Endothelial cell of umbilical vein (primary cell): ENCODE data around the gene TCN1. TPM values are rescaled to one million over a fixed set of nuclear protein-coding genes. Genes with fewer than 3 reads are reported as not detected.

ENCODE experiments used
- BruUV-seq: library from RNA; stranded (reverse); fragments of 400-500 nt; replicated peaks from 2 replicates; lab custom pipeline; 2021; lab: Mats Ljungman, UMichigan
- CTCF ChIA-PET: fragments of 300-600, 350-600 bp; sonication (Branson Sonifier 250); formaldehyde crosslinking; loops from one replicate; lab custom pipeline; 2021; ENCODE audit warnings: antibody characterized with exemption, inconsistent platforms; lab: Charles Lee
- POLR2A ChIA-PET: fragments of 300-600, 350-600 bp; sonication (Branson Sonifier 250); formaldehyde crosslinking; loops from one replicate; lab custom pipeline; 2021; ENCODE audit warnings: antibody characterized with exemption, inconsistent platforms; lab: Charles Lee
- DNase-seq: peaks from one replicate; pipeline ENCODE4 v3.0.0-alpha.2; 2011; ENCODE audit warnings: low read depth, low spot score
- FAIRE-seq: peaks from 2 replicates; lab custom pipeline; 2011; peaks lifted over from hg19 to GRCh38; lab: Jason Lieb, UNC
- H2AFZ ChIP-seq: 2 replicates; pipeline ENCODE4 v1.6.0; 2012; ENCODE audit warnings: low read depth, low read length, control low read depth, inconsistent platforms
- H3K27ac ChIP-seq: 2 replicates; pipeline ENCODE4 v1.5.1; 2011; ENCODE audit warnings: low read depth, mild to moderate bottlenecking, control low read depth, low read length, moderate library complexity; ENCODE audit not compliant: insufficient read depth
- H3K27me3 ChIP-seq, 2 experiments: 2 replicates each; pipeline versions ENCODE4 v1.6.0 to v1.6.1; 2011; ENCODE audit warnings: low read length in 2 of 2, mixed read lengths in 1 of 2; ENCODE audit not compliant: control insufficient read depth in 2 of 2, insufficient read depth in 2 of 2
- H3K36me3 ChIP-seq, 2 experiments: 2 replicates in 1 of 2; 3 replicates in 1 of 2; pipeline ENCODE4 v1.5.1; 2011; ENCODE audit warnings: low read length in 2 of 2, mild to moderate bottlenecking in 1 of 2, moderate library complexity in 1 of 2; ENCODE audit not compliant: control insufficient read depth in 2 of 2, insufficient read depth in 2 of 2; ENCODE audit errors: extremely low read depth in 1 of 2
- H3K4me1 ChIP-seq: 3 replicates; pipeline ENCODE4 v1.5.1; 2011; ENCODE audit warnings: mild to moderate bottlenecking, low read length; ENCODE audit not compliant: control insufficient read depth, insufficient read depth; ENCODE audit errors: extremely low read depth
- H3K4me2 ChIP-seq: 2 replicates; pipeline ENCODE4 v1.6.1; 2011; ENCODE audit warnings: low read length, control low read depth, mixed read lengths; ENCODE audit not compliant: insufficient read depth
- H3K4me3 ChIP-seq, 3 experiments: fragments of 200-600 bp in 1 of 3; sonication (generic), shearing (Covaris generic) in 1 of 3; replicated peaks in 1 of 3; 2 replicates each; pipeline ENCODE4 v1.5.1; 2011 to 2016; ENCODE audit warnings: control low read depth in 3 of 3, low read length in 3 of 3, mild to moderate bottlenecking in 2 of 3, inconsistent platforms in 1 of 3, low read depth in 1 of 3, moderate library complexity in 1 of 3; ENCODE audit not compliant: insufficient read depth in 1 of 3
- H3K79me2 ChIP-seq: 2 replicates; pipeline ENCODE4 v1.6.0; 2012; ENCODE audit warnings: low read length, inconsistent platforms; ENCODE audit not compliant: control insufficient read depth, insufficient read depth
- H3K9ac ChIP-seq: replicated peaks from 2 replicates; pipeline ENCODE3; 2011; ENCODE audit warnings: low read length, control low read depth; ENCODE audit not compliant: insufficient read depth; ENCODE audit errors: extremely low read depth
- H3K9me1 ChIP-seq: replicated peaks from 3 replicates; pipeline ENCODE4 v1.6.0; 2011; ENCODE audit warnings: mild to moderate bottlenecking, low read length; ENCODE audit not compliant: control insufficient read depth, insufficient read depth; ENCODE audit errors: extremely low read depth
- H3K9me3 ChIP-seq: replicated peaks from 2 replicates; pipeline ENCODE4 v1.5.1; 2012; ENCODE audit warnings: low read length, inconsistent platforms; ENCODE audit not compliant: control insufficient read depth, insufficient read depth
- H4K20me1 ChIP-seq: replicated peaks from 2 replicates; pipeline ENCODE3; 2011; ENCODE audit warnings: mild to moderate bottlenecking, low read length; ENCODE audit not compliant: control insufficient read depth, insufficient read depth; ENCODE audit errors: extremely low read depth
- CTCF ChIP-seq, 2 donors: IDR thresholded peaks; 1 replicate in 1 of 2; 2 replicates in 1 of 2; pipeline ENCODE4 v1.5.1; 2011; ENCODE audit warnings: low read length in 2 of 2, mild to moderate bottlenecking in 2 of 2, moderate library complexity in 2 of 2, control low read depth in 1 of 2, inconsistent platforms in 1 of 2, low read depth in 1 of 2; ENCODE audit not compliant: insufficient read depth in 1 of 2; ENCODE audit errors: extremely low read depth in 1 of 2
- EZH2 ChIP-seq: IDR thresholded peaks from 2 replicates; pipeline ENCODE4 v1.6.1; 2012; ENCODE audit warnings: borderline replicate concordance, low read depth, mild to moderate bottlenecking, moderate library complexity, low read length, inconsistent platforms; ENCODE audit not compliant: severe bottlenecking
- FOS ChIP-seq: IDR thresholded peaks from 2 replicates; pipeline ENCODE4 v1.6.1; 2011; ENCODE audit warnings: mild to moderate bottlenecking, low read length, moderate library complexity, borderline replicate concordance; ENCODE audit not compliant: insufficient read depth
- GATA2 ChIP-seq: IDR thresholded peaks from 2 replicates; pipeline ENCODE4 v1.7.0; 2011; ENCODE audit warnings: low read depth, mild to moderate bottlenecking, moderate library complexity, mixed read lengths, low read length; ENCODE audit not compliant: insufficient read length, insufficient read depth
- JUN ChIP-seq: IDR thresholded peaks from 2 replicates; pipeline ENCODE4 v1.6.1; 2011; ENCODE audit warnings: borderline replicate concordance, low read depth; ENCODE audit not compliant: insufficient read length, insufficient read depth
- MYC ChIP-seq: IDR thresholded peaks from one replicate; pipeline ENCODE4 v1.6.1; 2011; ENCODE audit warnings: mild to moderate bottlenecking, low read depth, low read length
- POLR2A ChIP-seq: IDR thresholded peaks from 2 replicates; pipeline ENCODE4 v1.6.1; 2012; ENCODE audit warnings: low read depth, mild to moderate bottlenecking, control low read depth, low read length
- POLR2AphosphoS5 ChIP-seq: IDR thresholded peaks from 2 replicates; pipeline ENCODE4 v1.6.1; 2012; ENCODE audit warnings: low read depth, mild to moderate bottlenecking, control low read depth, low read length, moderate library complexity; ENCODE audit not compliant: insufficient read depth
- dilution Hi-C: fragments of 300-500 bp; cut with MboI; formaldehyde crosslinking; loops from one replicate; pipeline ENCODE4 v1.15.0; 2019; ENCODE audit warnings: low sequenced_read_pairs; ENCODE audit not compliant: extremely low pct_ligation_motif_present
- intact Hi-C: fragments of 100-400 bp; cut with micrococcal nuclease; formaldehyde crosslinking; loops from one replicate; pipeline ENCODE4 v1.10.0; 2022
- polyA plus RNA-seq, 4 experiments: library from polyadenylated mRNA; depleted of rRNA in 3 of 4; stranded (reverse) in 3 of 4; unstranded in 1 of 4; fragments of >200 nt; gene quantifications; 2 replicates each; pipeline versions ENCODE4 v1.2.1 to v1.2.3, GENCODE V29; 2011 to 2012; ENCODE audit warnings: missing spikeins in 1 of 4
- total RNA-seq: library from RNA; stranded (reverse); gene quantifications from 2 replicates; pipeline ENCODE4 v1.2.3, GENCODE V29; 2021
- TF ChIP-seq, protein P1 (sequence below): IDR thresholded peaks from 2 replicates; pipeline ENCODE4 v1.6.1; 2011; ENCODE audit not compliant: insufficient read depth, insufficient read length

Gene TCN1
- total and polyA plus RNA-seq, 2 donors (not counting 3 experiments of a cell fraction or from before 2014, with no cell fraction given) = not detected

DNA sequence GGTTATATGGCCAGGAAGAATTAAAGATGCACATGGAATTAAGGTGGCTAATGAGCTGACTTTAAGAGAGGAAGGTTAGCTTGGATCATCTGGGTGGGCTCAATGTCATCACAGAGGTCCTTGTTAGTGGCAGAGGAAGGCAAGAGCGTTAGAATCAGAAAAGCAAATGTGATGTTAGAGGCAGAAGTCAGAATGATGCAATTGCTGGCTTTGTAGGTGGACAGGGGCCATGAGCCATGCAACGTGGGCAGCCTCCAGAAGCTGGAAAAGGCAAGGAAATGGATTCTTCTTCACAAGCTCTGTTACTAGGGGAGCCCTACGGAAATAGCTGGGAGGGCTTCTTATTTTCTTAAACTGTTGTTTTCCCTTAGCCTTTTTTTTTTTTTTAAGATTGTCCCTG, 18.7 kb downstream of the TCN1 start:
- H3K9ac ChIP-seq = no peak overlapping the region
- POLR2A ChIA-PET = no interaction called here
- no peaks in the 10 kb centered on the region for H3K9me1 ChIP-seq
- no peak overlapping the region for H3K4me3 ChIP-seq
- no peaks in the 10 kb centered on the region for H3K27me3 ChIP-seq
- dilution Hi-C loops = no loop called here
- CTCF ChIA-PET = interaction anchor here (0.8 kb wide), 1 partner anchor 12 kb away, joined by 4 read pairs; no protein-coding TSS in a partner anchor
- H3K4me2 ChIP-seq = no peak overlapping the region
- intact Hi-C loops = no loop called here
- TF ChIP-seq CTCF (IDR thresholded peaks at IDR 0.05; ENCODE audit: extremely low read depth in 1 of 2, insufficient read depth in 1 of 2, low read depth in 1 of 2, low read length in 2 of 2) (no peak), GATA2 (no peak), POLR2A (no peak), EZH2 (no peak), FOS (no peak), POLR2AphosphoS5 (no peak), JUN (no peak), MYC (no peak)
- TF ChIP-seq, protein P1, sequence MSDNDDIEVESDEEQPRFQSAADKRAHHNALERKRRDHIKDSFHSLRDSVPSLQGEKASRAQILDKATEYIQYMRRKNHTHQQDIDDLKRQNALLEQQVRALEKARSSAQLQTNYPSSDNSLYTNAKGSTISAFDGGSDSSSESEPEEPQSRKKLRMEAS = no peak
- no peak overlapping the region for H3K27ac ChIP-seq
- no peaks in the 10 kb centered on the region for H4K20me1 ChIP-seq
- no peaks in the 10 kb centered on the region for H3K36me3 ChIP-seq
- H3K79me2 ChIP-seq = no peaks in the 10 kb centered on the region
- no peak for DNase-seq
- no peaks in the 10 kb centered on the region for H3K9me3 ChIP-seq
- H2AFZ ChIP-seq = no peak overlapping the region
- BruUV-seq = no TSS peak
- no peak for FAIRE-seq
- no peaks in the 10 kb centered on the region for H3K4me1 ChIP-seq
